HG03108 (cell line): Measurements from ENCODE around the gene ZNF544.
A peak's percentile ranks its signal among the peaks of the same experiment; 100 is the strongest.
"Not testable (repeated sequence)": the region's sequence is repeated elsewhere in the genome, so short reads cannot be mapped to it uniquely, and the experiment has no call there.

Experiments
- ATAC-seq: cut with Tn5 transposase; IDR thresholded peaks from one replicate; pipeline ENCODE4 v1.9.1; 2021; ENCODE audit warnings: moderate library complexity; ENCODE audit not compliant: unreplicated experiment

The ZNF544 gene

DNA sequence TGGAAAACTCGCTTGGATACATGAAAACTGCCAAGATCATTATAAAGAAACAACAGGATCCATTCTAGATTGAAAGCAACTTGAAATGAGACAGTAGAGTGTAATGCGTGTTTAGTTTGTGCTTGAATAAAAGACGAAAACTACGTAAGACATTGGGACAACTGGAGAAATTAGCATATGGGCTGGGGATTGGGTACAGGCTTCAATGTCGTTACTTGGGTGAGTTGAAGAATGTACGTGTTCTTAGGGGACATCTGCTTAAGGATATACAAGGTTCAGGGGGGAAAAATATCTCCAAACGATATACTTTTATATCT lies 76.0 kb downstream of the ZNF544 start:
- ATAC-seq = no peak

DNA sequence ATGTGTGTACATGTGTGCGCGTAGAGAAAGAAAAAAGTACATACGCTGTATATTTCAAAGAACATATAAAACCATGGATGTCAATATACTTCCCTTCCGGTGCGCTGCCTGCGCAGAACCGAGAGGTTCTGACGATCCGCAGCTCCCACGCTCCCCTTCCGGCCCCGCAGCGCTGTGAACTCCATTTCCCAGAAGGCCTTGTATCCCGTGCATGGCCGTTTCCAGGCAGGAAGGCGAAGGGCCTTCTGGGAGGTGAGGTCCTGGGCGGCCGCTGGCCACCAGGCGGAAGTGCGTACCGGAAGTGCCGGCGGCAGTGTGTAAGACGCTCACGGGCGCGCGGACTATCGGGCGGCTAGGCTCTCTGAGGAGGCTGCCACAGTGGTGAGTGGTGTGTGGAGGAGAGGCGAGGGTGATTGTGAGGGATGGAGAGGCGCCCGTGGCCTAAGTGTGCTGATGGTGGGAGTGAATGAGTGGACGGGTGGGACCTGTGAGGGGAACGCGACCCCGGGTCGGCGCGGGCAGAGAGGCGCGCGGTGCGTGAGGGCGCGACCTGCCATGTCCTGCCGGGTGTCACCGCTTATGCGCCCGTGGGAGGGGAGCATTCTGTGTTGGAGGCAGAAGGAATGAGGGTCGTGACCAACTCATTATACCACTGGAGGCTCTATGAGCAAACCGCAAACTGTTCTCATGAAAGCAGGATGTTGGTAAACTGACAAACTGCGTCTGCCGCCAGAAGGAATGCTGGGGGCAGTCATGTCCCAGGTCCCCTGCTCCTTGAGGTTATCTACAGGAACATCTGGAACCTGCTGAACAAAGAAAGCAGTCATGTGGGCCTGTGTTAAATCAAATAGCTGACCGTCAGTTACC lies 76.6 kb downstream of the ZNF544 start, which contains the start of gene ERVK3-1:
TSS of gene ERVK3-1 (plus strand) at position 313 of the 867 bp plus-strand sequence. CDS start 6,792 bp downstream, outside the sequence.
- peak; percentile 97 for ATAC-seq

DNA sequence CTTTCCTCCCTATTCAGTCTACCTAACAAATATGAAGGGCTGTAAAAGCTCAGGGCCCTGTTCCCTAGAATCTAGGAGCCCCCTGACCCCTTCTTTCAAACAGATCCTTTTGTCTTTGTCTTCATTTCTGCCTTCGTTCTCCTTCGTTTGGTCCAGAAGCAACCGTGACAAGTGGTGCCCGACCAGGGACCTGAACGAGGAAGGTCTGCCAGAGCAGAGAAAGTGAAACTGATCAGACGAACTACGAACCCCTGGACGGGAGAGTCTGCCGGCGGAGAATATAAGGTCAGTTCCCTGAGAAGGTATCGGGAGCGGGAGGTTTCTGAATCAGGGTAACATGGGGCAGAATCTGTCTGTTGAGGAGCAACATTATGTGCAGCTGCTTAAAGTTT lies 77.2 kb downstream of the ZNF544 start:
- ATAC-seq = no peak

DNA sequence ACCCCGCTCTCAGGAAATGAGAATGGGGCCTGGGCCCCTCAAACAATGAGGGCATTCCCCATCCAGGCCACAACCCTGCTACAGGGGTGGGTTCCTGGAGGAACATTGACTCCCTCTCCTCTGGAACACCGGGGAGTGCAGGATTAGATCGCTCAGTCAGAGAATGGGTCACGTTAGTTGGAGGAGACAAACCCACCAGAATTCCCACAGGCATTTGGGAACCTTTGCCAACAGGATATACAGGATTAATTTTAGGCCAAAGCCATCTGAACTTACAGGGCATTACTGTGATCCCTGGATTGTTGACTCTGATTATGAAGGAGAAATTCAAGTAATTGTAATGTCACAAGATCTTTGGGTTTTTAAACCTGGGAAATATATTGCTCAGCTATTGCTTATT lies 79.0 kb downstream of the ZNF544 start:
- no peak for ATAC-seq

DNA sequence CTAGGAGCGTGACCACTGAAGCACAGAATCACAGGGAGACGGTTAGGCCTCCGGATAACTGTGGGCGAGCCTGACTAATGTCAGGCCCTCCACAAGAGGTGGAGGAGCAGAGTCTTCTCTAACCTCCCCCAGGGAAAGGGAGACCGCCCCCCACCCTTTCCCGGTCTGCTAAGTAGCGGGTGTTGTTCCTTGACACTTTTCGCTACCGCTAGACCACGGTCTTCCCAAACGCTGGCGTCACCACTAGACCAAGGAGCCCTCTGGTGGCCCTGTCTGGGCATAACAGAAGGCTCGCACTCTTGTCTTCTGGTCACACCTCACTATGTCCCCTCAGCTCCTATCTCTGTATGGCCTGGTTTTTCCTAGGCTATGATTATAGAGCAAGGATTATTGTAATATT lies 82.0 kb downstream of the ZNF544 start:
- not testable (repeated sequence) for ATAC-seq

DNA sequence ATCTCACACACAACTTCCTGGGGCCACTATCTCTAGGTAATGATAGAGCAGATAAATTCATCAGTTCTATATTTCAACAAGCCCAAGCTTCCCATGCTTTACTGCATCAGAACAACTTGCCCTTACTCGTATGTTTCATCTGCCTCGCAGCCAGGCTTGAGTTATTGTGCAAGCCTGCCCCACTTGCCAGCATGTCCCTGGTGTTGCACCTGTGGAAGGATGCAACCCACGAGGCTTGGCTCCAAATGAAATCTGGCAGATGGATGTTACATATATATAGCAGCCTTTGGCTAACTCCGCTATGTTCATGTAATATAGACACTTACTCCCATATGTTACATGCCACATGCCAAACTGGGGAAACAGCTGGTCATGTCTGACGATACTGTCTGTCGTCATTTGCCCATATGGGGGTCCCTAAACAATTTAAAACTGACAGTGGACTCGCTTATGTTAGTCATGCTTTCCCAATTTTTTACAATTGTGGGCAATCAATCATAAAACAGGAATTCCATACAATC lies 82.7 kb downstream of the ZNF544 start:
- no peak for ATAC-seq
